Activated naive CD8-positive, alpha-beta T cell treated with anti-CD3 and anti-CD28 coated beads, Interleukin-2, amount 50 U/mL, for 16 hours (primary cell): Measurements from ENCODE around the gene PGR.

Experiments
- DNase-seq: peaks from one replicate; pipeline ENCODE4 v3.0.0-alpha.2; 2020; ENCODE audit warnings: low read depth, low spot score

PGR gene

DNA sequence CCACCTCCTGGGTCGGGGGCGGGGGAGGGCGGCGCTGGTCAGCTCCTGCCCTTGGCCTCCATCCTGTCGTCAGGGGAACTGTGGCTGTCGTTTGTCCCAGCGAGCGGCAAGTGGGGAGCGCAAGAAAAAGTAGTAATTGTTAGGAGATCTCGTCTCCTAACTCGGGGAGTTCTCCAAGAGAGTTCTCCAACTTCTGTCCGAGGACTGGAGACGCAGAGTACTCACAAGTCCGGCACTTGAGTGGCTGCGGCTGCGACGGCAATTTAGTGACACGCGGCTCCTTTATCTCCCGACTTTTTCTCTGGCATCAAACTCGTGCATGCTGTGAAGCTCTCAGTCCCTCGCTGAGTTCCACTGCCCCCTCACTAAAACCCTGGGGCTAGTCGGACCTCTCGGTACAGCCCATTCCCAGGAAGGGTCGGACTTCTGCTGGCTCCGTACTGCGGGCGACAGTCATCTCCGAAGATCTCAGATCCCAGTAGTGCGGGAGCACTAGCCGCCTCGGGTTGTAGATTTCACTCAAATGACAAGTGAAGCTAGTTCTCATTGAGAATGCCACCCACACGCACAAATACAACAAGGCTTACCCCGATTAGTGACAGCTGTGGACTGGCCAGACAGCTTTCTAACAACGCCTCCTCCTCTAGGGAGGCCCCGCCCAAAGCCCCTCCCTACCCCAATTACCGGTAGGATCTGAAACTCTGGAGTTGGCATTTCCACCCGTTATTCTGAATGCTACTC lies at the start of gene PGR:
PGR (minus strand) TSS at position 611 of the 741 bp plus-strand sequence. CDS start 743 bp downstream, outside the sequence.
- no peak for DNase-seq

- no peak for DNase-seq
These were observed 46.8 kb upstream of the PGR start for GRCh38 chr11:101176381-101176780.

- DNase-seq, result no peak
These were observed 40.3 kb upstream of the PGR start for GRCh38 chr11:101169944-101170343.

GRCh38 chr11:101166038-101166437 lies 36.4 kb upstream of the PGR start:
- DNase-seq, result no peak

GRCh38 chr11:101158119-101158518 lies 28.5 kb upstream of the PGR start:
- DNase-seq, result no peak

DNA sequence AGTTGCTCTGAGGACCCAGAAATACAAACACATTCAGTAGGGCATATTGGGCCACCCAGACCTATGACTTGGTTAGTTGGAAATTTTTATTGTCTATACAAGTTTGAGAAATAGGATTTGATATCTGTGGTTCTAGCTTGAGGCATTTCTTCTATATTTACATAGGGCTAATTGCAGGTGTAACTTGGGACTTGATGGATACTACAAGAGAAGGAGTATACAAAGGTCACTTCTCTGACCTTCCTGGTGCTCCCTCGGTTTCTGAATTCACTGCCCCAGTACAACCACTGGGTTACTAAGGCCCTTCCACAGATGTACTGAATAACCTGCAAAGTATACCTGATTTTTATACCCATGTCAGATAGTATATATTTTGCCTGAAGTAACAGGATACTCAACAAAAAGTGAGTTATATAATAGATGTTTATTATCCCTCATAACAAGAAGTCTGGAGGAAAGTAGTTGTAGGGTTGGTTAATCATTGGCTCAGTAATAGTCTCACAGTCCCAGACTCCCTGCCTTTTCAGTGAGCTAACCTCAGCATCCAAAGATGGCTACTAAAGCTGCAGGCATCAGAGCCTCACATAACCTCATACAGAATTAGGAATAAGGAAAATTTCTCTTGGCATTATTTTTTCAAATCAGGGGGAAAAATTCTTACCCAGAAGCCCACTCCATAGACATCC lies 8.8 kb upstream of the PGR start:
- DNase-seq, result no peak

- DNase-seq, result no peak
These were observed 3.6 kb upstream of the PGR start for GRCh38 chr11:101133190-101133589.

GRCh38 chr11:101128571-101129202 lies 926 bp downstream of the PGR start:
- DNase-seq, result no peak

- no peak for DNase-seq
These were observed 1.7 kb downstream of the PGR start for GRCh38 chr11:101127699-101128570.

GRCh38 chr11:101127197-101127698 lies 2.4 kb downstream of the PGR start:
- DNase-seq, result no peak

DNA sequence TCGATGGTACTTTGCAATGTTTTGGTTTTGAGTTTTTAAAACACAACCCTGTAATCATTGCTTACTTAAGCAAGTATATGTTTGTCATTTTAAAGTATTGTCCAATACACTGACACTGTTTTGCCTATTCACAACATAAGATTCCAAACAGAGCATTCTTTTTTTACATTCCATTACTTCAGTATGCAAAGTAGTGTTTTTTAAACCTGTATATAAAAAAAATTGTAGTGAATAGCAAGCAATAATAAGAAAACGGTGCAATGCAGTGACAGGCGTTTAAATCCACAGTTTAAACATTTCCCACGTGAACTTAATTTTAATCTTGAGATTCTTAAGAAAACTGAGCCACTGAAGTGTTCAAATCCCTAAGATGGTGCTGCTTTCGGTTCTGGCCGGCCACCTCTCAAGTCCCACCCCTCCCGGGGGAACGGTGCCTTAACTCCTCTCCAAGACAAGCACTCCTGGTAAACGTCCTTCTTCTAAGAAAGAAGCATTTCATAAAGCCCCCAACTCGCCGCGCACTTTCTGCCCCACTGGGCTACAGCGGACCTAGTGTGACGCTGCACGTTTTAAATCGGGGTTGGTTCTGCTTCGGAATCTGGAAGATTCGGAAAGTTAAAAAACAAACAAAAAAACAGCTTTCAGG lies 2.9 kb downstream of the PGR start:
- DNase-seq, result no peak

DNA sequence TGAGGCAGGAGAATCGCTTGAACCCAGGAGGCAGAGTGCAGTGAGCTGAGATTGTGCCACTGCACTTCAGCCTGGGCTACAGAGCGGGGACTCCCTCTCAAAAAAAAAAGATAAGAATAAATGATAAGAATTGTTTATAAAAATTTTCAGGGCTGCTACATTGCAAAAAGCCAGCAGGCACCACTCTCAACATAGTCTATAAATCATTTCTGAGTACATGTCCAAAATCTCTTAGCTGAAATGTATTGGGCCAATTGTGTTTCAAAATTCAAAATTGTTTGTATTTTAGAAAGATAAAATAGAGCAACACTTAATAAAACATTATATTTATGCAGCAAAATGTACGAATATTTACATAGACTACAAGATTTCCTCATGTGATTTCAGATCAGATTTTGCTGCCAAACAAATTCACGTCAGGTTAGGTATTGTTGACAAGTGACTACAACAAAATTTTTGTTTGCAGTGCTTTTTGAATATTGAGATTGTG lies 13.9 kb downstream of the PGR start:
- DNase-seq, result no peak

DNA sequence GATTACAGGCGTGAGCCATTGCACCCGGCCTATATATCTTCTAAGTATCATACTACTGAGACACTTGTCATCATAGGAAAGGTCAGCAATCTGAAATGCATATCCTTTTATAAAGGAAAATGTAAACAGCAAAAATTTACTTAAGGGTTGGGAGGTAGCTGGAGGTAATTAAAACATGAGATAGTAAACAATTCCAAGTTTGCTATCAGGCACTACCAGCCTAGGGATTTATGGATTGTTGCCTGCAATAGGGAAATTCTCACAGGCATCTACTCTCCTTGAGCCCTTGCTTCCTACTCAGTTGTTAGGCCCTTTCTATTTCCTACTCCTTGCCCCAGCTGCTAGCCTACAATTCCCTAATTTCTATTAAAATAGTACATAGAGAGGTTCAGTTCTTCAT lies 16.1 kb downstream of the PGR start:
- no peak for DNase-seq

GRCh38 chr11:101104716-101105115 lies 24.9 kb downstream of the PGR start:
- no peak for DNase-seq

DNA sequence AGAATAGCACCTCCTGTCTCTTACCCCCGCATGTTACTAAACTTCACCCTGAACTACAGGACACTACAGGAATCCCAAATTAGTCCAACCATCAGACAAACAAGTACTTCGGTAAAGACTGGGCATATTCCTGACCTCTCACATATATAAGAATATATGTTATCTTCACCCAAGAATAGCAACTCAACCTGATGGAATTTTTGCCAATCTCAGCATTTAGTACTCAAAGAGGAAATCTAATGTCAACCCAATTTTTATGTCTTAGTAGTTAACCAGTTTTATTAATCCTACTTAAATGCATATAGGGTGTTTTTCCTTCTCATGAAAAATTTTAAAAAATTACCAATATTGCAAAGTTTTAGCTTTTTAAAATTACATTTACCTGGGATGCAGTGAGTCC lies 26.2 kb downstream of the PGR start:
- DNase-seq, result no peak

DNA sequence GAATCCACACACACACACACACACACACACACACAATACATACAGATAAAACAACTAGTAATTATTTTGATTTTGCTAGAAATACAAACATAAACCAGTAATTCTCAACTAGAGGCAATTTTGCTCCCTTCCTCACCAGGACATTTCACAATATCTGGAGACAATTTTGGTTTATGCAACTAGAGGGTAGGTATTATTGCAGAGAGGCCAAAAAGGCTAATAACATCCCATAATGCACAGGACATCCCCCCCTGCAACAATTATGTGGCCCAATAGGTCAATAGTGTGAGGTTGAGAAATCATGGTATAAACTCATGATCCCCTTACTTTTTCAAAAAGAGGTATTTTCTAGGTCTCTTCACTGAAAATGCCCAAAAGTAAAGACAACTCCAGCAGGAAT lies 29.0 kb downstream of the PGR start:
- DNase-seq, result no peak

- DNase-seq, result no peak
These were observed 33.4 kb downstream of the PGR start for GRCh38 chr11:101096036-101096704.

DNA sequence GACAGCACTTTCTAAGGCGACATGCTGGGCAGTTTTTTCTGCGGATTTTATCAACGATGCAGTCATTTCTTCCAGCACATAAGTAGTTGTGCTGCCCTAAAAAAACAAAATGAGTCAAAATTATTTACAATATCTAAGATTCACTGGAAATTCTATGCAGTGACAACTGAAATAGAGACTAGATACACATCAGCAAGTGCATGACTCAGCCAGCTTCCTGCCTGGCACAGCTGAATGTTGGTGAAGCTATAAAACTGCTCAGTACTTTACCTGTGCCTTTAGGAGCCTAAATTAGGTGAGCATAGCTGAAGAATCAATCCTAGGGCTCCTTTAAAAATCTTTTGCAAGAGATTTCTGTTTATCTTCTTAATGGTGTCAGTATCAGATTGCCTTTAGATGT lies 37.8 kb downstream of the PGR start:
- DNase-seq, result no peak

DNA sequence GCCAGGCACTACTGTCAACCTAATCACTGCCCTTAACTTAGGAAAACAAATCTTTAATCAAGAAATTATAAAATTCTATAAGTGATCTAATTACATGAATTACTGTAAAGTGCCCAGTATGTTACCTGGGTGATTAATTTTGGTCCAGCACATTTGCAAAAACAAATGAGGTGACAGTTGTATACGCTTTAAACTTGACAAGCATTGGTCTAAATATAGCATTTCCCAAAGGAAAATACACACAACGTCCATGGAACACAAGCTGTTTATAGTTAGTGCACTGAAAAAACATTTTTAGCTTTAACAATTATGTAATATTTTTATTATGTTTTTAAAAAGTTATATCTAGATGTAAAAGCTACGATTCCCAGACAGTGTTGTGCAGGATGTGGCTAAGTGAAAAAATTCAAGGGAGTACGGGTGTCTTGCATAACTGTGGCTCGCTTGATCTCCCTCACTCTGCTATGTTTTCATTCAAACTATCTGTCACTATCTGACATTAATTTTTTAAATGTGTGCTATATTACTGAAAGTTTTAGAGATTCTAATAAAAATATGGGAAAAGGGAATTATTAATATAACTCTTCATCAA lies 38.8 kb downstream of the PGR start:
- DNase-seq, result no peak

- DNase-seq, result no peak
These were observed 46.3 kb downstream of the PGR start for GRCh38 chr11:101083335-101083734.
